ENCODE results near the gene COL23A1. TPM values are rescaled to one million over a fixed set of nuclear protein-coding genes. Genes with fewer than 3 reads are reported as not detected.

Gene COL23A1
- total and polyA plus RNA-seq, 2 experiments from 2014 or later, result 4.8 to 8.2 TPM

DNA sequence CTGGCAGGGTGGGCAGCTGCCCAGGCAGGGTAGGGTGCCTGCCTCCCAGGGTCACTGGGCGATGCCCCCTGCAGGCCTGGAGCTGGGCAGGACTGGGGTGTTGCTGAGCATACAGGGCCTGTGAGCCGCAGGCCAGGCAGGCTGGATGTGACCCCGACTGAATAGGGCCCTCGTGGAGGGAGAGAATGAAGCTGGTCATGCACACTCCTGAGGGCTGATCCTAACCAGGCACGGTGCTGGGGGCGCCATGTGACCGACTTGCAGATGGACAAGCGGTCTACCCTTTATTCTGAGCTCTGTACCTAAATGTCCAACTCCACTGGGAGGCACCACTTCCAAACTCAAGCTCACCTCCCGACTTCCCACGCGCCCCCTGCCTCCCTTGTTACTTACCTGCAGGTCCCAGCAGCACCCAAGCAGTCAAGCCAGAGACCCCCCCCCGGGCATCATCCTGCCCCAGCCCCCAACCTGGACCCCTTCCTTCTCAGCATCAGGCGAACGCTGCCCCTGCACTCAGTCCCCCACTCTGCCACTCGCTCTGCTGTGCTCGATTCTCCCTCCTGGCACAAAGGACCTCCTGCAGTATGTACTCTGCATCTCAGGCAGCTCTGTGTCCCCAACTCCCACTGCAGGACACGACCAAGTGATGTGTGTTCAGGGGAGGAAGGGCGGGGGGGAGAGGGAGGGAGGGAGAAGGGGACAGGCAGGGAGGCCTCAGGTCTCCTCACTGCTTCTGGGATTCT is 280.8 kb downstream of the COL23A1 start:
- no peaks in the 10 kb centered on the region for H3K36me3 ChIP-seq (ENCODE audit: insufficient read depth)
- H3K4me3 ChIP-seq, result no peak overlapping the region
- no peaks in the 10 kb centered on the region for H3F3A ChIP-seq (replicated peaks; ENCODE audit: low read depth)
- Mint-ChIP-seq H3K36me3 (ENCODE audit: low read depth) (0 out of 3 replicates have a peak, but pooled peaks cover 2% of the 10 kb centered on the region), H3K4me3 (no peak overlapping the region), H3K27me3 (ENCODE audit: insufficient read depth, low read depth, poor library complexity) (peaks cover 16% of the 10 kb centered on the region), H3K27ac (peak overlapping the region; percentile 35; the same call in 1 of the 2 replicates), H3K4me1 (peaks cover 24% of the 10 kb centered on the region), H3K9me3 (no peaks in the 10 kb centered on the region)
- TF ChIP-seq, protein P1, sequence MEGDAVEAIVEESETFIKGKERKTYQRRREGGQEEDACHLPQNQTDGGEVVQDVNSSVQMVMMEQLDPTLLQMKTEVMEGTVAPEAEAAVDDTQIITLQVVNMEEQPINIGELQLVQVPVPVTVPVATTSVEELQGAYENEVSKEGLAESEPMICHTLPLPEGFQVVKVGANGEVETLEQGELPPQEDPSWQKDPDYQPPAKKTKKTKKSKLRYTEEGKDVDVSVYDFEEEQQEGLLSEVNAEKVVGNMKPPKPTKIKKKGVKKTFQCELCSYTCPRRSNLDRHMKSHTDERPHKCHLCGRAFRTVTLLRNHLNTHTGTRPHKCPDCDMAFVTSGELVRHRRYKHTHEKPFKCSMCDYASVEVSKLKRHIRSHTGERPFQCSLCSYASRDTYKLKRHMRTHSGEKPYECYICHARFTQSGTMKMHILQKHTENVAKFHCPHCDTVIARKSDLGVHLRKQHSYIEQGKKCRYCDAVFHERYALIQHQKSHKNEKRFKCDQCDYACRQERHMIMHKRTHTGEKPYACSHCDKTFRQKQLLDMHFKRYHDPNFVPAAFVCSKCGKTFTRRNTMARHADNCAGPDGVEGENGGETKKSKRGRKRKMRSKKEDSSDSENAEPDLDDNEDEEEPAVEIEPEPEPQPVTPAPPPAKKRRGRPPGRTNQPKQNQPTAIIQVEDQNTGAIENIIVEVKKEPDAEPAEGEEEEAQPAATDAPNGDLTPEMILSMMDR (conservative IDR thresholded peaks at IDR 0.05; ENCODE audit: low read depth in 2 of 2), result peak in 1 of 2 experiments; percentile 29; a peak in 2 of 4 replicates
- TF ChIP-seq NANOG (IDR thresholded peaks at IDR 0.05; ENCODE audit: borderline replicate concordance) (no peak), EZH2 (IDR thresholded peaks at IDR 0.05; ENCODE audit: low read depth, unreplicated experiment) (no peak)
- H4K20me1 ChIP-seq (replicated peaks; ENCODE audit: insufficient read depth), result no peaks in the 10 kb centered on the region
- no peaks in the 10 kb centered on the region for H3K27me3 ChIP-seq (ENCODE audit: insufficient read depth)
- no peaks in the 10 kb centered on the region for H3K9me2 ChIP-seq (ENCODE audit: insufficient read depth)
- DNase-seq (ENCODE audit: low spot score), result no peak
- H3K4me1 ChIP-seq (ENCODE audit: insufficient read depth), result no peaks in the 10 kb centered on the region
- no peak overlapping the region for H2AFZ ChIP-seq
- no peak overlapping the region for H3K4me2 ChIP-seq
- no peak for ATAC-seq
- H3K27ac ChIP-seq (ENCODE audit: low read depth), result no peak overlapping the region
- H3K79me2 ChIP-seq (replicated peaks; ENCODE audit: insufficient read depth), result no peaks in the 10 kb centered on the region

DNA sequence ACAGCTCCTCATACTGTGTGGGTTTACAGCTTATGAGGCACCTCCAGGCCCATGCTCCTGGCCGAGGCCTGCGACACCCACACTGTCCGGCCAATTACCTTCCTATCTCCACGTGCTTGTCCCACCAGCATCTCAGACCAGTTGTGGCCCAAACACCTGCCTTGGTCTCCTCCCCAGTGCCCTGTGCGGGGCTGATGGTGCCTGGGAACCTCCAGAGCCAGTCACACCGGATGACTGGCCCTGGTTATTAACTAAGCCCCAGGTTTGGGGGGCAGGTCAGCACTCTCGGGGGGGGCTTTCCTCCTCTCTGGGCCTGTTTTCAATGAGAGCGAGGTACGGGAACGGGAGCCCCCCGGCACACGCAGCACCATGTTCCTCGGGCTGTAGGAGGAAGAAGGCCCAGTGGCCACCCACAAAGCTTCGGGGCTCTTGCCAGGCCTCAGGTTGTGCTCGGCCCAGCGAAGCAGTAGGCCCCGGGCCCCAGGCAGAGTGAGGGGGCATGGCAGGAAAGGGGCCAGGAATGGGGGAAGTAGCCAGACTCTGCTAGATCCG is 281.6 kb downstream of the COL23A1 start:
- Histone ChIP-seq H3K27ac (ENCODE audit: low read depth) (no peak overlapping the region), H3K9me2 (ENCODE audit: insufficient read depth) (no peaks in the 10 kb centered on the region), H3F3A (replicated peaks; ENCODE audit: low read depth) (no peaks in the 10 kb centered on the region), H3K27me3 (ENCODE audit: insufficient read depth) (no peaks in the 10 kb centered on the region), H3K79me2 (replicated peaks; ENCODE audit: insufficient read depth) (no peaks in the 10 kb centered on the region), H3K4me1 (ENCODE audit: insufficient read depth) (no peaks in the 10 kb centered on the region), H2AFZ (no peak overlapping the region), H4K20me1 (replicated peaks; ENCODE audit: insufficient read depth) (no peaks in the 10 kb centered on the region), H3K4me2 (no peak overlapping the region), H3K4me3 (no peak overlapping the region), H3K36me3 (ENCODE audit: insufficient read depth) (no peaks in the 10 kb centered on the region)
- Mint-ChIP-seq H3K9me3 (no peaks in the 10 kb centered on the region), H3K36me3 (ENCODE audit: low read depth) (0 out of 3 replicates have a peak, but pooled peaks cover 2% of the 10 kb centered on the region), H3K4me3 (no peak overlapping the region), H3K4me1 (peaks cover 24% of the 10 kb centered on the region), H3K27me3 (ENCODE audit: insufficient read depth, low read depth, poor library complexity) (peaks cover 16% of the 10 kb centered on the region), H3K27ac (no peak overlapping the region)
- TF ChIP-seq JUNB (IDR thresholded peaks at IDR 0.05; ENCODE audit: unreplicated experiment) (no peak), ZNF331 (CRISPR knock-in tag; IDR thresholded peaks at IDR 0.05; ENCODE audit: low read depth) (no peak), EZH2 (IDR thresholded peaks at IDR 0.05; ENCODE audit: low read depth, unreplicated experiment) (no peak)
- DNase-seq (ENCODE audit: low spot score) (no peak), ATAC-seq (no peak)

All from GM23338 (cell line).